SJSA1 (cell line): Measurements from ENCODE around the gene C12orf57. TPM values are rescaled to one million over a fixed set of nuclear protein-coding genes. Genes with fewer than 3 reads are reported as not detected.

Experiments
- DNase-seq, 2 experiments: peaks; one replicate each; pipeline ENCODE4 v3.0.0-alpha.2; 2015 to 2020; ENCODE audit warnings: low spot score in 2 of 2, low read depth in 1 of 2
- H3K27ac ChIP-seq: fragments of 250-450 bp; sonication (Bioruptor Pico); 2 replicates; pipeline ENCODE4 v1.5.1; 2020; ENCODE audit warnings: mild to moderate bottlenecking, moderate library complexity
- H3K27me3 ChIP-seq: fragments of 250-450 bp; sonication (Bioruptor Pico); replicated peaks from 2 replicates; pipeline ENCODE4 v1.5.1; 2020; ENCODE audit warnings: mild to moderate bottlenecking, moderate library complexity
- H3K36me3 ChIP-seq: fragments of 250-450 bp; sonication (Bioruptor Pico); 2 replicates; pipeline ENCODE4 v1.5.1; 2020; ENCODE audit warnings: mild to moderate bottlenecking
- H3K4me1 ChIP-seq: fragments of 250-450 bp; sonication (Bioruptor Pico); replicated peaks from 2 replicates; pipeline ENCODE4 v1.6.1; 2021; ENCODE audit warnings: mild to moderate bottlenecking
- H3K4me3 ChIP-seq: fragments of 250-450 bp; sonication (Bioruptor Pico); 2 replicates; pipeline ENCODE4 v1.5.1; 2020; ENCODE audit warnings: mild to moderate bottlenecking
- H3K9me3 ChIP-seq: fragments of 250-450 bp; sonication (Bioruptor Pico); replicated peaks from 2 replicates; pipeline ENCODE4 v1.5.1; 2020; ENCODE audit warnings: mild to moderate bottlenecking
- total RNA-seq: library from RNA; depleted of rRNA; stranded (reverse); fragments of >200 nt; shearing (Covaris generic); gene quantifications from 2 replicates; pipeline ENCODE4 v1.2.3, GENCODE V29; 2014

The C12orf57 gene
- total RNA-seq, 1 experiment from 2014 or later: 331 TPM

DNA sequence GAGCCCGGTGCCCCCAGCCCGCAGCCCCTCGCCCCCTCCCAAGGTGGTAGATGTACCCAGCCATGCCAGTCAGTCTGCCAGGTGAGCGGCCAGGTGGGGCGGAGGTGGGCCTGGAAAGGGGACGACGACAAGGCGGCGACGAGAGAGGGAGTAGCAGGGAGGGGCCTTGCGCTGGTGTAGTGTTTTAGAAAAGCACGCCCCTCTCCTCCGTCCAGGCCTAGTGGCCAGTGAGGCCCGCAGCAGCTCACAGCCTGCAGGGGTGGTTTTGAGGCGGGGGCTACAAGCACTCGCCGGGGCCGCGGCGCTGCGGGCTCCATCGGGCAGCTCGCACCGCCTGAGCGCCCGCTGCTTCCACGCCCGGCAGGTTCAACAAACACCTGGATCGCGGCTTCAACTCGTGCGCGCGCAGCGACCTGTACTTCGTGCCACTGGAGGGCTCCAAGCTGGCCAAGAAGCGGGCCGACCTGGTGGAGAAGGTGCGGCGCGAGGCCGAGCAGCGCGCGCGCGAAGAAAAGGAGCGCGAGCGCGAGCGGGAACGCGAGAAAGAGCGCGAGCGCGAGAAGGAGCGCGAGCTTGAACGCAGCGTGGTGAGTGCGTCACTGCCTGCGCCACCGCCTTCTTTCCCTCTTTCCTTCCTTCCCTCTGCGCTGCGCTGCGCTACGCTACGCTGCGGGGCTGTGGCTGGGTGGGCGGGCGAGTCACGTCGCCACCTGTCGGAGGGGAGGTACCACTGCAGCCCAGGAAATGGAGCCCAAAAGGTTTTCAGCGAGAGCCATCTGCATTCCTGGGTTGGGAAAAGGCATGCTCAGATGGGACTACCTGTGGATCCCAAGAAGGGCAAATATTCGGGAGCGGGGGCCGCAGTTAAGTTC, 6.1 kb upstream of the C12orf57 start:
- peak overlapping the region; percentile 33 for H3K27ac ChIP-seq
- no peaks in the 10 kb centered on the region for H3K9me3 ChIP-seq
- H3K4me3 ChIP-seq: peak overlapping the region; percentile 40
- DNase-seq: peak; percentile 93 to 95
- no peaks in the 10 kb centered on the region for H3K27me3 ChIP-seq
- peaks cover 94% of the 10 kb centered on the region for H3K36me3 ChIP-seq
- peaks cover 14% of the 10 kb centered on the region for H3K4me1 ChIP-seq

DNA sequence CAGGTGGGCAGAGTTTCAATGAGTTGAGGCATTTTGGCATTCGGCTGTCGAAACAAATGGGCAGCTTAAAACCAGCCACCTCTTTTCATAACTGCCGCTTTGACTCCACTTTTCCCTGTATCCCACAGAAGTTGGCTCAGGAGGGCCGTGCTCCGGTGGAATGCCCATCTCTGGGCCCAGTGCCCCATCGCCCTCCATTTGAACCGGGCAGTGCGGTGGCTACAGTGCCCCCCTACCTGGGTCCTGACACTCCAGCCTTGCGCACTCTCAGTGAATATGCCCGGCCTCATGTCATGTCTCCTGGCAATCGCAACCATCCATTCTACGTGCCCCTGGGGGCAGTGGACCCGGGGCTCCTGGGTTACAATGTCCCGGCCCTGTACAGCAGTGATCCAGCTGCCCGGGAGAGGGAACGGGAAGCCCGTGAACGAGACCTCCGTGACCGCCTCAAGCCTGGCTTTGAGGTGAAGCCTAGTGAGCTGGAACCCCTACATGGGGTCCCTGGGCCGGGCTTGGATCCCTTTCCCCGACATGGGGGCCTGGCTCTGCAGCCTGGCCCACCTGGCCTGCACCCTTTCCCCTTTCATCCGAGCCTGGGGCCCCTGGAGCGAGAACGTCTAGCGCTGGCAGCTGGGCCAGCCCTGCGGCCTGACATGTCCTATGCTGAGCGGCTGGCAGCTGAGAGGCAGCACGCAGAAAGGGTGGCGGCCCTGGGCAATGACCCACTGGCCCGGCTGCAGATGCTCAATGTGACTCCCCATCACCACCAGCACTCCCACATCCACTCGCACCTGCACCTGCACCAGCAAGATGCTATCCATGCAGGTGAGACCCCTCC, 5.2 kb upstream of the C12orf57 start:
- Histone ChIP-seq H3K27me3 (no peaks in the 10 kb centered on the region), H3K4me1 (peaks cover 22% of the 10 kb centered on the region), H3K27ac (no peak overlapping the region), H3K36me3 (peaks cover 87% of the 10 kb centered on the region), H3K4me3 (peak overlapping the region; percentile 40), H3K9me3 (no peaks in the 10 kb centered on the region)
- peak in 1 of 2 experiments; percentile 44 for DNase-seq

DNA sequence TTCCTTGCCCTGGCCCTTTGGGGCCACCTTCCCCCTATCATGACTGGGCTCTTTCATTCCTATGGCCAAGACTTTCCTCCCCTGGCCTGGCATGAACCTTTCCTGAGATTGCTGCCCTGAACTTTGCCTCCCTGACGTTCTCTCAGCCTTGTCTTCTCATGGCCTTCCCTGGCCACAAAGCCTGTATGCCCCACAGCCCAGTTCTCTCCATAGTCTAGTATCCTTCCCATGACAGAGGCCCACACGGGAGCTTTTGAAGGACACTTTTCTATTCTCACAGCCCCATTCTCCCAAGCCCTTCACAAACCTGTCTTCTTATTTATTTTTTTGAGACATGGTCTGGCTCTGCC, 4.7 kb upstream of the C12orf57 start:
- Histone ChIP-seq H3K9me3 (no peaks in the 10 kb centered on the region), H3K4me3 (no peak overlapping the region), H3K36me3 (peaks cover 84% of the 10 kb centered on the region), H3K27ac (no peak overlapping the region), H3K27me3 (no peaks in the 10 kb centered on the region; the same call in 1 of the 2 replicates), H3K4me1 (peaks cover 25% of the 10 kb centered on the region)
- no peak for DNase-seq

DNA sequence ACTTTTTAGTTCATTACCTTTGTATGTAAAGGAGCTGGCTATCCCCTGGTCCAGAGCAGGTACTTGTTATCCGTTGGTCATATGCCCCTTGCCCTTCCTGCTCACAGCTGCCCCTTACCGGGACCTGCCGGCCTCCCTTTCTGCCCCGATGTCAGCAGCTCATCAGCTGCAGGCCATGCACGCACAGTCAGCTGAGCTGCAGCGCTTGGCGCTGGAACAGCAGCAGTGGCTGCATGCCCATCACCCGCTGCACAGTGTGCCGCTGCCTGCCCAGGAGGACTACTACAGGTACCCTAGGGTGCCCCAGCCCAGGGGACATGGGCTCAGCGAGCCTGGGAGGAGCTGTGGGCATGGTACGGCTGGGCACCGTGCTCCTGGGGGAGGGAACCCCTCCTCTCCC, 2.6 kb upstream of the C12orf57 start:
- no peak overlapping the region for H3K27ac ChIP-seq
- no peak for DNase-seq
- no peaks in the 10 kb centered on the region; the same call in 1 of the 2 replicates for H3K27me3 ChIP-seq
- no peaks in the 10 kb centered on the region for H3K9me3 ChIP-seq
- no peak overlapping the region for H3K4me3 ChIP-seq
- peaks cover 37% of the 10 kb centered on the region for H3K4me1 ChIP-seq
- peaks cover 77% of the 10 kb centered on the region for H3K36me3 ChIP-seq

DNA sequence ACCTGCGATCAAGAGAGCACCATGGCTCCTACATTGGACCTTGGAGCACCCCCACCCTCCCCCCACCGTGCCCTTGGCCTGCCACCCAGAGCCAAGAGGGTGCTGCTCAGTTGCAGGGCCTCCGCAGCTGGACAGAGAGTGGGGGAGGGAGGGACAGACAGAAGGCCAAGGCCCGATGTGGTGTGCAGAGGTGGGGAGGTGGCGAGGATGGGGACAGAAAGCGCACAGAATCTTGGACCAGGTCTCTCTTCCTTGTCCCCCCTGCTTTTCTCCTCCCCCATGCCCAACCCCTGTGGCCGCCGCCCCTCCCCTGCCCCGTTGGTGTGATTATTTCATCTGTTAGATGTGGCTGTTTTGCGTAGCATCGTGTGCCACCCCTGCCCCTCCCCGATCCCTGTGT, 2.0 kb upstream of the C12orf57 start:
- DNase-seq: no peak
- no peak overlapping the region for H3K27ac ChIP-seq
- no peak overlapping the region for H3K4me3 ChIP-seq
- peaks cover 37% of the 10 kb centered on the region for H3K4me1 ChIP-seq
- no peaks in the 10 kb centered on the region for H3K9me3 ChIP-seq
- H3K36me3 ChIP-seq: peaks cover 77% of the 10 kb centered on the region
- no peaks in the 10 kb centered on the region; the same call in 1 of the 2 replicates for H3K27me3 ChIP-seq

DNA sequence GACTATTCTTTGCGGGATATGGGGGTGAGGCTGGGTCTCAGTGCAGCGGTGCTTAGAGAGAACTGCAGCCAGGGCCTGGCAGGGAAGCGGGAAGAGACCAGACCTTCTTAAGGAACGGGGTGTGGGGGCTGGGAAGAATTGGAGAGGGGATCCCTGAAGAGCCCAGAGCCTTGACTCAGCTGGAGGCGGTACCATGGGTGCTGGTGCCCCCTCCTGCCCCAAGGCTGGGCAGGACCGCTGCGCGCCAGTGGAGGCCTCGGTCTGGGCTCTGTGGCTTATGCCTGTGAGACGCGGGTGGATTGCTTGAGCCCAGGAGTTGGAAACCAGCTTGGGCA, 1.5 kb upstream of the C12orf57 start:
- Histone ChIP-seq H3K4me3 (no peak overlapping the region), H3K27me3 (no peaks in the 10 kb centered on the region; the same call in 1 of the 2 replicates), H3K36me3 (peaks cover 74% of the 10 kb centered on the region), H3K27ac (no peak overlapping the region), H3K4me1 (peaks cover 37% of the 10 kb centered on the region), H3K9me3 (no peaks in the 10 kb centered on the region)
- DNase-seq: no peak

DNA sequence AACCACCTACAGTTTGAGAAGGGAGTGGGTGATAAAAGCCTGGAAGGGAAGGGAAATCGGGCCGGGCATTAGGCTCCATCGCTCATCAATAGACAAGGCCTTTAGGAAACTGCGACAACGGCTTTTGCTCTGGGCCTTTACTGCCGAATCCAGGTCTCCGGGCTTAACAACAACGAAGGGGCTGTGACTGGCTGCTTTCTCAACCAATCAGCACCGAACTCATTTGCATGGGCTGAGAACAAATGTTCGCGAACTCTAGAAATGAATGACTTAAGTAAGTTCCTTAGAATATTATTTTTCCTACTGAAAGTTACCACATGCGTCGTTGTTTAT, 467 bp upstream of the C12orf57 start:
- Histone ChIP-seq H3K27me3 (no peaks in the 10 kb centered on the region; the same call in 1 of the 2 replicates), H3K9me3 (no peaks in the 10 kb centered on the region), H3K4me1 (peaks cover 29% of the 10 kb centered on the region), H3K4me3 (peak overlapping the region; percentile 46), H3K27ac (peak overlapping the region; percentile 96), H3K36me3 (peaks cover 65% of the 10 kb centered on the region)
- DNase-seq: peak in 1 of 2 experiments; percentile 86

DNA sequence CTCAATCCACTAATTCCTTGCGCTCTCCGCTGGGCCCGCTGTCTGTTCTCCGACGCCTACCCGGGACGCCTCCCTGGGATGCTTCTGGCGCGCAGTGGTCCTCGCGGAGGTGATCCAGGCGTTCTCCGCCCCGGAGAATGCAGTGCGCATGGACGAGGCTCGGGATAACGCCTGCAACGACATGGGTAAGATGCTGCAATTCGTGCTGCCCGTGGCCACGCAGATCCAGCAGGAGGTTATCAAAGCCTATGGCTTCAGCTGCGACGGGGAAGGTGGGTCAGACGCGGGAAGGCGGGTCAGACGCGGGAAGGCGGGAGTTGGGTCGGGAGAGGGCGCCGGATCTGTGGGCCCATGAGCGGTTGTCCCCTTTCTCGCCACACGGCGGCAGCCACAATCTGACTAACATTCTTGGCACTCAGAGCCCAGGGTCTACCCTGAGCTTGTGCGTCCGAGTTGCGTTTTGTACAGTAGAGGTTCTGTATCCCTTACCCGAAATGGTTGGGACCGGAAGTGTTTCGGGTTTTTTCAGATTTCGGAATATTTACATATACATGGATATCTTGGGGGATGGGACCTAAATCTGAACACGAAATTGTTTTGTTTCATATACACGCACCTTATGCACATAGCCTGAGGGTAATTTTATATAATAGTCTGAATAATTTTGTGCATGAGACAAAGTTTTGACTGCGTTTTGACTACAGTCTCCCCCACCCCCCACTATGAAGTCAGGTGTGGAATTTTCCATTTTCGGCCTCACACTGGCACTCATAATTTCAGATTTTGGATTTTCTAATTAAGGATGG, 762 bp downstream of the C12orf57 start:
- DNase-seq: peak; percentile 93 to 96
- H3K9me3 ChIP-seq: no peaks in the 10 kb centered on the region
- peaks cover 27% of the 10 kb centered on the region for H3K4me1 ChIP-seq
- H3K27me3 ChIP-seq: no peaks in the 10 kb centered on the region; the same call in 1 of the 2 replicates
- peak overlapping the region; percentile 96 for H3K27ac ChIP-seq
- peak overlapping the region; percentile 46 for H3K4me3 ChIP-seq
- peaks cover 53% of the 10 kb centered on the region for H3K36me3 ChIP-seq

DNA sequence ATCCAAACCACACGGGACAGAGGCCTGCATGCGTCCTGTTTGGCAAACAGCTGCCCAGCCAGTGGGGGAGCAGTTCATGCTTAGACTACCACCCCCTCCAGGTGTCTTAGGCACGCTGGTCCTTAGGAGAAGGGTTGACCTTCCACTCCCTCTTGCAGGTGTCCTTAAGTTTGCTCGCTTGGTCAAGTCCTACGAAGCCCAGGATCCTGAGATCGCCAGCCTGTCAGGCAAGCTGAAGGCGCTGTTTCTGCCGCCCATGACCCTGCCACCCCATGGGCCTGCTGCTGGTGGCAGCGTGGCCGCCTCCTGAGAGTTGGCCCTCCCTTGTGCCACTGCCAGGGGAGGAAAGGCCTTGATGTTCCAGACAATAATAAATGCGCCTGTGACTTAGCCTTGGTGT, 1.8 kb downstream of the C12orf57 start:
- Histone ChIP-seq H3K27me3 (no peaks in the 10 kb centered on the region; the same call in 1 of the 2 replicates), H3K4me1 (peaks cover 27% of the 10 kb centered on the region)
- no peak for DNase-seq

DNA sequence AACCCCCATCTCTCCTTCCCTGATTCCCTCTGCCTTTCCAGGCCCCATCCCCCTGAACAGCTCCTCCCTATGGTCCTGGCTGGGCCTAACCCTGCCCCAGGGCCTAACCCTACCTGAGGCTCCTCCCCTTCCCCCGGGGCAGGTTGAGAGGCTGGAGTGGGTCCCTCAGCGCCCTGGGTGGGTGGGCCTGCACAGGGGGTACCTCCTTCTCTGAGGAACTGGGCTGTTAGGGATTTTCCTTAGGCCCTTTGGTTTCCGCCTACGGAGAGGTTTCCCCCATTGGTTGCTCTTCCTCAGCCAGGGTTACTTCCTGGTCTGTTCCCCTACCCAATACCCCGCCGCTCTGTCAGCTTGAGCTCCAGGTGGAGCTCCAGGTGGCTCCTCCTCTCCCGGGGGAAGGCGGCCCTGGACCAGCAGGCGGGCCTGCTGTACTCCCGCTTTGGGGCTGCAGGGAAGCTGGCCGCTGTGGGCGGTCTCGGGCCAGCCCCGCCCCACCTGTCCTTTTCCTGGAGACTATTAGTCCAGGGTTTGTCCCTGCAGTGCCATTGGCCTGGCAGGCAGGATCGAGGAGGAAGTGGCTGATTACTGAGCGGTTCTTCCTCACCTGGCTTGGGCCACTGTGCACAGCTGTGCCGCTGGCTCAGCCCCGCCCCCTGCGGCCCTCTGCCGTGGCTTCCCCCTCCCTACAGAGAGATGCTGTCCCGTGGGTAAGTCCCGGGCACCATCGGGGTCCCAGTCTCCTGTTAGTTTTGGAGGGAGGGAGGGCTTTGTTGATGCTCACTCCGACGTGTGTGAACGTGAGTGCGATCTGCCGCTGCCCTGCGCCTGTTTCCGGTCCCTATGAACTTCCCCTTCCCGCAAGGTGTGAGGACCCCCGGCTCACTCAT, 2.5 kb downstream of the C12orf57 start:
- Histone ChIP-seq H3K4me3 (no peak overlapping the region), H3K4me1 (peaks cover 27% of the 10 kb centered on the region), H3K9me3 (no peaks in the 10 kb centered on the region), H3K27ac (no peak overlapping the region), H3K36me3 (peaks cover 36% of the 10 kb centered on the region), H3K27me3 (no peaks in the 10 kb centered on the region; the same call in 1 of the 2 replicates)
- DNase-seq: no peak

More for the DNA sequence above, 1.8 kb downstream of the C12orf57 start:
- Histone ChIP-seq H3K4me3 (no peak overlapping the region), H3K36me3 (peaks cover 42% of the 10 kb centered on the region), H3K27ac (no peak overlapping the region), H3K9me3 (no peaks in the 10 kb centered on the region)

DNA sequence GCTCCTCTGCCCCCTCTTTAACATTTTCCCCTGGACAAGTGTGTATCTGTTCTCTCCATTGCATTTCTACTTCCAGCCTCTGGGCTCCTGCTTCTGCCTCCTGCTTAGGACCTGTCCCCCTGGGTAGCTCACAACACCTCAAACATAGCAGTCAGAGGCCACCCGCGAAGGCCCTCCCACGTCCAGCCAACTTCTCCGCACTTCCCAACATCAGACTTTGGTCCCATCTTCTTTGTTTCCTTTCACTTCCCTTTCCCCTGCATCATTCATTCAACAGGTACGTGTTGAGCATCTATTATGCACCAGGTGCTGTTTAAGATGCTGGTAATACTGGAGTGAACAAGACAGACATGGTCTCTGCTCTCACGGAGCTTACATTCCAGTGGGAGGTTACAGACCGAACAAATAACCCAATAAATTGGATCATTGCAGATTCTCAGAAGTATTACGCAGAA, 3.1 kb downstream of the C12orf57 start:
- H3K36me3 ChIP-seq: peaks cover 30% of the 10 kb centered on the region
- peaks cover 27% of the 10 kb centered on the region for H3K4me1 ChIP-seq
- H3K9me3 ChIP-seq: no peaks in the 10 kb centered on the region
- H3K27me3 ChIP-seq: no peaks in the 10 kb centered on the region; the same call in 1 of the 2 replicates
- no peak for DNase-seq
- no peak overlapping the region for H3K27ac ChIP-seq
- H3K4me3 ChIP-seq: no peak overlapping the region

DNA sequence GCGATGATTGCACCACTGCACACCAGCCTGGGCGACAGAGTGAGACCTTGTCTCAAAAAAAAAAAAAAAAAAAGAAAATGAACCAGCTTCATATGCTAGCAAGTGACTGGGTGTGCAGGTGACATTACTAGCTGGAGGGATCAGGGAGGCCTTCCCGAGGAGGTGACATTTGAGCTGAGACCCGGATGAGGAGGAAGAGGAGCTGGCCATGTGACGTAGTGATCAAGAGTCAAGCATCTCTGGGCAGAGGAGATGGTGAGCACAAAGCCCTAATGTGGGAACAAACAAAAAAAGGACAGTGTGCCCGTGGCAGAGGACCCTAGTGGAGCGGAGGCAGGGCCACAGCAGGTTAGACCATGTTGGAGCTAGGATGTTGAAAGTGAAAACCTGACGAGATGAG, 3.8 kb downstream of the C12orf57 start:
- peaks cover 28% of the 10 kb centered on the region for H3K4me1 ChIP-seq
- no peaks in the 10 kb centered on the region for H3K9me3 ChIP-seq
- H3K36me3 ChIP-seq: peaks cover 26% of the 10 kb centered on the region
- H3K27ac ChIP-seq: no peak overlapping the region
- H3K4me3 ChIP-seq: no peak overlapping the region
- H3K27me3 ChIP-seq: no peaks in the 10 kb centered on the region; the same call in 1 of the 2 replicates
- DNase-seq: no peak
